Measurements from ENCODE around the gene TMEM178B.
"Not testable (repeated sequence)": the region's sequence is repeated elsewhere in the genome, so short reads cannot be mapped to it uniquely, and the experiment has no call there.

Gene TMEM178B

DNA sequence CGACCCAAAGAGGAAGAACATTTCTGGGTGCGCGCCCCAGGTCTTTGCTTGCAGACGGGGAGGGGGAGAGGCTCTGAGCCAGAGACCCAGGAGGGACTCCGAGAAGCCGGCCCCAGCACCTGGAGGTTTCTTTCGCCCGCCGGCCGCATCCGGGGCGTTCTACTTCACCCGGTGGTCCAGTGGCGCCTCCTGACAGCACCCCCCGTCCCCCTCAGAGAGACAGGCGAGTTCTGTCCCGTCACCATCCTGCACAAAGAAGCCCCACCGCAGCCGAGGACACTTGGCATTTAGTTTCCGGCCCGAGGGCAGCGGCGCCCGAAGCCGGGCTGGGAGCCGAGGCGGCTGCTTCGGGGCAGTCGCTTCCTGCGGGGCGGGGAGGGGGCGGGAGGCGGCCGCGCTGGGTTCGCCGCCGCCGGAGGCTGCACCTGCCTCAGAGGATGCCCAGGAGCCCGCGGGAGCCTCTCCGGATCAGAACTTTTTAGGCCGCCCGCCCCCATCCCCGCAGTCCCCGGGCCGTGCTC, at the start of gene TMEM178B:
TSS of gene TMEM178B (plus strand) at position 424 of the 521 bp plus-strand sequence.
- DNase-seq = peak; percentile 36

DNA sequence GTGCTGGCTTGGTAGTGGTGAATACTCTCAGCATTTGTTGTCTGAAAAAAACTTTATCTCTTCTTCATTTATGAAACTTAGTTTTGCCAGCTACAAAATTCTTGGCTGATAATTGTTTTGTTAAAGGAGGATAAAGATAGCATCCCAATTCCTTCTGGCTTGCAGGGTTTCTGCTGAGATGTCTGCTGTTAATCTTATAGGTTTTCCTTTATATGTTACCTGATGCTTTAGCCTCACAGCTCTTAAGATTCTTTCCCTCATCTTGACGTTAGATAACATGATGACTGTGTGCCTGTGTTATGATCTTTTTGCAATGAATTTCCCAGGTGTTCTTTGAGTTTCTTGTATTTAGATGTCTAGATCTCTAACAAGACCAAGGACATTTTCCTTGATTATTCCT, 49.2 kb upstream of the TMEM178B start:
- DNase-seq = no peak

DNA sequence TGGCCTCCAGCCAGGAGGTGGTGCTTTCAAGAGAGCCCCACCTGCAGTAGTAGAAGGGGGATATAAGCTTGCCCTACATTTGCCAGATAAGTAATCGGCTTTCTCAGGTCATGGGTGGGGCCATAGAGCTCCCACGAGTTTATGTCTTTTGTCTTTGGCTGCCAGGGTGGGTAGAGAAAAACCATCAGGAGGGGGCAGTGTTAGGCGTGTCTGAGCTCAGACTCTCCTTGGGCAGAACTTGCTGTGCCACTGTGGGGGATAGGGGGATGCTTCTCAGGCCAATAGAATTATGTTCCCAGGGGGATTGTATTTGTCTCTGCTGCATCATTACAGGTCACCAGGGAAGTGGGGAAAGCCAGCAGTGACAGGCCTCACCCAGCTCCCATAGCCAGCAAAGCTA, 46.8 kb upstream of the TMEM178B start:
- no peak for DNase-seq

DNA sequence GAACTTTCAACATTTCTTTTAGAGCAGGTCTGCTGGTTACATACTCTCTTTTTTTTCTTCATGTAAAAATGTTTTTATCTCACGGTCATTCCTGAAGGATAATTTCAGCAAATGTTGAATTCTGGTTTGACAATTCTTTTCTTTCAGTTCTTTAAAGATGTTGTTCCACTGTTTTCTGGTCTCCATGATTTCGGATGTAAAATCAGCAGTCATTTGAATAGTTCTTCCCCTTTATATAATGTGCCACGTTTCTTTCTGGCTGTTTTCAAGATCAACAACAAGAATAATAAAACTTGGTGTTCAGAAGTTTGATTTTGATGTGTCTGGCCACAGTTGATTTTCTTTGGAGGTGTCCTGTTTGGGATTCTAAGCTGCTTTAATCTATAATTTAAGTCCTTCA, 45.1 kb upstream of the TMEM178B start:
- no peak for DNase-seq

DNA sequence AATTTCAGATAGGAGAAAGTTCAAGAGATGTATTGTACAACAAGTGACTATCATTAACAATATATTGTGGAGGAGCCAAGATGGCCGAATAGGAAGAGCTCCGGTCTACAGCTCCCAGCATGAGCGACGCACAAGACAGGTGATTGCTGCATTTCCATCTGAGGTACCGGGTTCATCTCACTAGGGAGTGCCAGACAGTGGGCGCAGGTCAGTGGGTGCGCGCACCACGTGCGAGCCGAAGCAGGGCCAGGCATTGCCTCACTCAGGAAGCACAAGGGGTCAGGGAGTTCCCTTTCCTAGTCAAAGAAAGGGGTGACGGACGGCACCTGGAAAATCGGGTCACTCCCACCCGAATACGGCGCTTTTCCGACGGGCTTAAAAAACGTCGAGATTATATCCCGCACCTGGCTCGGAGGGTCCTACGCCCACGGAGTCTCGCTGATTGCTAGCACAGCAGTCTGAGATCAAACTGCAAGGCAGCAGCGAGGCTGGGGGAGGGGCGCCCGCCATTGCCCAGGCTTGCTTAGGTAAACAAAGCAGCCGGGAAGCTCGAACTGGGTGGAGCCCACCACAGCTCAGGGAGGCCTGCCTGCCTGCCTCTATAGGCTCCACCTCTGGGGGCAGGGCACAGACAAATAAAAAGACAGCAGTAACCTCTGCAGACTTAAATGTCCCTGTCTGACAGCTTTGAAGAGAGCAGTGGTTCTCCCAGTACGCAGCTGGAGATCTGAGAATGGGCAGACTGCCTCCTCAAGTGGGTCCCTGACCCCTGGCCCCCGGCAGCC, 41.1 kb upstream of the TMEM178B start:
- not testable (repeated sequence) for DNase-seq

DNA sequence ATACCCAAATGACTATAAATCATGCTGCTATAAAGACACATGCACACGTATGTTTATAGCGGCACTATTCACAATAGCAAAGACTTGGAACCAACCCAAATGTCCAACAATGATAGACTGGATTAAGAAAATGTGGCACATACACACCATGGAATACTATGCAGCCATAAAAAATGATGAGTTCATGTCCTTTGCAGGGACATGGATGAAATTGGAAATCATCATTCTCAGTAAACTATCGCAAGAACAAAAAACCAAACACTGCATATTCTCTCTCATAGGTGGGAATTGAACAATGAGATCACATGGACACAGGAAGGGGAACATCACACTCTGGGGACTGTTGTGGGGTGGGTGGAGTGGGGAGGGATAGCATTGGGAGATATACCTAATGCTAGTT, 35.8 kb upstream of the TMEM178B start:
- DNase-seq = not testable (repeated sequence)

DNA sequence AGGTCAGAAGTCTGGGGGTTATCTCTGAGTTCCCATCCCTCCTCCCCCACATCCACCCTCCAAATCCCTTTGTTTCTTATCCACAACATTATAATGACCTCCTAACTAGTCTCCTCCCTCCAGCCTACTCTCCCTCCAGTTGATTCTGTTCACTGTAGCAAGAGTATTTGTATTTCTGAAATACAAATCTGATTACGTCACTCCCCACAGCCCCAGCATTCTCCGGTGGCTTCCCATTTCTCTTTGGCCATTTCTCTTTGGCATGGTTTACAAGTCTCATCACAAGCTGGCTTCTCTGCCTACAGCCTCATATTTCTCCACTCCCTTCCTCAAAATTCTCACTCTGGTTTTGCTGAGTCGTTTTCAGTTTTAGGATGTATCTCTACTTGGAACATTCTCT, 34.5 kb upstream of the TMEM178B start:
- DNase-seq = no peak

DNA sequence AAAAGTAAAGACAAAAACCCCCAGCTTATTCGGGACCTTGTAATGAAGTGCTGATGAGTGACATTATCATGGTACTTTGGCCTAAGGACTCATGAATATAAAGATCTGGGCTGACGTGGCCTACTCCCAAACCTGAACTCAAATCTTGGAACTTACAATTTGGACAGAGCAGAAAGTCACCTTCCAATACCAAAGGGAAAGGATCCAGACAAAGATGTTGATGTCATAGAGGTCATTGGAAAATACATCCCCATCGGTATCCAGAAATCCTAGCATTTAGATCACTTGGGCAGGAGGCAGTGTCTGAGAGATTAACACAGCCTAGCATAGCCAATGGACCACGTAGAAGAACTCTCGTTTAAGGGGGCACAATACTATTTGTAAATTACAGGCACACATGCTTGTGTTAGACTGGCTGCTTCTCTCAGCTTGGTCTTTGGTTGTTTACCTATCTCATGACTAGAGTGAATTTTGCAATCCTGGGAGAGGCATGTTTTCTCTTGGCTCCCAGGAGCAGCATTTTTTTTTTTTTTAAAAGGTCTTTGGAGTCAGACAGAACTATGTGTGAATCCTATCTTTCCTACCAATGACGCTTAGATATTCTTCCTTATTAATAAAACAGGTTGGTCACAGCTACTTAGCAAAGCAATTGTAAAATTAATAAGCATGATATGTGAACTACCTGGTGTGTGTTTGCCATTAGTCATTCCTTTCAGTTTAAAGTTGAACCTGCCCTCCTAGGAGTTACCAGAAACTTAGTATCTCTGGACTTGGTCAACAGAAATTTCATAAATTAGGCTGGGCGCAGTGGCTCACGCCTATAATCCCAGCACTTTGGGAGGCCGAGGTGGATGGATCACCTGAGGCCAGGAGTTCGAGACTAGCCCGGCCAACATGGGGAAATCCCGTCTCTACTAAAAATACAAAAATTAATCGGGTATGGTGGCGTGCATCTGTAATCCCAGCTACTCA, 31.4 kb upstream of the TMEM178B start:
- no peak for DNase-seq

DNA sequence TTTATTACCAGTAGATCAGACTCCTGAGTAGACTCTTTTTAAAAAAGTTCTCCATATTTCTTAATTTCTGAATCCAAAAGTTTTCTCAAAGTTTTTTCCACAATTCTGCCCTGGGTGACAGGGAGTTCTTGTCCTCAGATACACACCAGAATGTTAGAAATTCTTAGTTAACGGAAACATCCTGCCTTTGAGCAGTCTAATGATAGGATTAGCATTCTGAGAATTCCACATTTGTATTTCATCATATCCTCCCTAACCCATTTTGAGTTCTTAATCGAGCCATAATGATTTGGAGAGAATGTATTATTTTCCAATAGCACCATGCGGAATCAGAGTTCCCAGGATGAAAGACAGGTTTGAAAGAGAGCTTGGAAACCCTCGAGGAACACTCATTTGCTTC, 30.2 kb upstream of the TMEM178B start:
- DNase-seq = no peak

DNA sequence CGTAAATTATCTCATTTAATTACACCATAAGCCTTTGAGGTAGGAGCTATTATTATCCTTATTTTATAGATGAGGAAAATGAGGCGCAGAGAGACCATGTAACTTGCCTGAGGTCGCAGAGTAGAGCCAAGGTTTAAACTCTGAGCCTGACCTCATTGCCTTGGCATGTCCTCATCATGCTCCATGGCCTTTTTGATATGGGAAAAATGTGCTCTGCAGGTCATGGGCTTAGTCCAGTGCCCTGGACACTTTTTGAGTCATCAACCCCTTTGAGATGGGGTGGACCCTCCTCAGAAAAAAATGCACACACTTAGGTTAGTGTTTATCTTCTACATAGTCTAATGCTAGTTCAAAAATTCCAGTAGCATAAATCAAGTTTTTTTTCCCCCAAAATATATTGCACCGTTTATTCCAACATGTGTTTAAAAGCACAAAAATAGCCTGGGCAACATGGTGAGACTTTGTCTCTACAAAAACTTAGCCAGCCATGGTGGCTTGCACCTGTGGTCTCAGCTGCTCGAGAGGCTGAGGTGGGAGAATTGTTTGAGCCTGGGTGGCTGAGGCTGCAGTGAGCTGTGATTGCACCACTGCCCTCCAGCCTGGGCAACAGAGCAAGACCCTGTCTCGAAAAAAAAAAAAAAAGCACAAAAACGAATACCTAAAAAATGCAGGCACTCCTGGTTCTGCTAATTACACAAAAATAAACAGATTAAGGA, 28.6 kb upstream of the TMEM178B start:
- no peak for DNase-seq

DNA sequence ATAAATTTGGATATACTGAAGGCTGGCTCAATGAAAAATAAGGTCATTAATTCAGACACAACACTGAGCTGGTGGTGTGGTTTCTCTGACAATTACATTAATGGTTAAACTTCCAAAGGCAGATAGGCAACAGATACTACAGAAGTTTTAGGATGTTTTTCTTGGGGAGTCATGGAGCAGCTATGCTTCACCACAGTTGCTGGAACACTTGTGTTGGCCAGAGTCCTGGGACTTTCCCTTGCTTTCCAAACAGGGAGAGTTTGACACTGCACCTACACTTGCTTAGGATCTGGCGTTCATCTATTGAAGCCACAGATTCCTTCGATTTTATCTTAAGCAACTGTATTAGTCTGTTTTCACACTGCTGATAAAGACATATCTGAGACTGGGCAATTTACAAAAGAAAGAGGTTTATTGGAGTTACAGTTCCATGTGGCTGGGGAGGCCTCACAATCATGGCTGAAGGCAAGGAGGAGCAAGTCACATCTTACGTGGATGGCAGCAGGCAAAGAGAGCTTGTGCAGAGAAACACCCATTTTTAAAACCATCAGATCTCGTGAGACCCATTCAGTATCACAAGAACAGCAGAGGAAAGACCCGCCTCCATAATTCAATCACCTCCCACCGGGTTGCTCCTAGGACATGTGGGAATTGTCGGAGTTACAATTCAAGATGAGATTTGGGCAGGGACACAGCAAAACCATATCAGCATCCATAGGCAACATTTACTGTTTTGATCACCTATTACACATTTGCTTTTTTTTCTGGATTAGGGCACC, 27.8 kb upstream of the TMEM178B start:
- DNase-seq = no peak

DNA sequence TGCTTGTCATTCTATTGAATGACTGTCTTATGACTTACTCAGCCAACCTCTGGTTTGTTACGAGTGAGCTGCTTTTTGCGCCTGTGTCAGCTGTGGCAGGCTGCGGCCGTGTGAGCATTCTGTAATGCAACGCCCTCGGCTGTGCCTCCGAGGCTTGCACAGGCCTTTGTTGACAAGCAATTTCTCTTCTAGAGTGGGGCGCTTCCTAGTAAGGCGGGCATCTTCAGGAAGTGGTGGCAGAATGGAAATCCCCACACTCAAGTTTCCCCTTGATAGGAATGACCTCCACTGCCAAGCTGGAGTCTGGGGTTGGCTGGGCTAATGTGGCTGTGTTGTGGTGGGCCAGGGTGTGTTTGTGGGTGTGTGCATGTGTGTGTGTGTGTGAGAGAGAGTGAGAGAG, 20.2 kb upstream of the TMEM178B start:
- peak; percentile 42 for DNase-seq

DNA sequence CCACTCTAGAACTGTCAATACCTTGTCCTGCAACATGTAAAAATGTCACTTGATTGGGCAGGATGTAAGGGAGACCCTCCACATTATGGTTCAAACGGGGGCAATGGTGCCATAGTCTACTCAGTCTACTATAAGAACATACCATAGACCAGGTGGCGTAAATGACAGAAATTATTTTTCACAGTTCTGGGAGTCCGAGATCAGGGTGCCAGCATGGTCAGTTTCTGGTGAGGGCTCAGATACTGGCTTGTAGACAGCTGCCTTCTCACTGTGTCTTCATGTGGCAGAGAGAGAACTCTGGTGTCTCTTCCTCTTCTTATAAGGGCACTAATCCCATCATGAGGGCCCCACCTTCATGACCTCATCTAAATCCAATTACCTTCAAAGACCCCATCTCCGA, 18.7 kb upstream of the TMEM178B start:
- DNase-seq = no peak

DNA sequence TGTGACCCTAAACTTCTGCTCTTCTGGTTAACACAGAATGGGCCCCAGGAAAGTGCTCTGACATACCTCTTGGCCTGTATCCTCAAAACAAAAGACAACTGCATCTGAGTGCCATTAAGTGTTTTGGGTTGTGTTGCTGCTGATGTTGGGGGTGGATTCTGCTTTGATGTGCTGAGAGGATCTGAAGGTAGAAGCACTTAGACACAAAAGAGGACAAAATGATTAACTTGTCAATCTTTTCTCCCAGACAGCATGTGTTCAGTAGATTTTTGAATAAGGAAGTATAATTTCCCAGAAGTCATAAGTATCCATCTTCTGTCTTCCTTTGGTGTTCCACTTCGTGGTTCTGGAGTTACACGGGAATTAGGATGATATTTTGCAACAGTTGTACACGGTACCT, 16.1 kb upstream of the TMEM178B start:
- no peak for DNase-seq

DNA sequence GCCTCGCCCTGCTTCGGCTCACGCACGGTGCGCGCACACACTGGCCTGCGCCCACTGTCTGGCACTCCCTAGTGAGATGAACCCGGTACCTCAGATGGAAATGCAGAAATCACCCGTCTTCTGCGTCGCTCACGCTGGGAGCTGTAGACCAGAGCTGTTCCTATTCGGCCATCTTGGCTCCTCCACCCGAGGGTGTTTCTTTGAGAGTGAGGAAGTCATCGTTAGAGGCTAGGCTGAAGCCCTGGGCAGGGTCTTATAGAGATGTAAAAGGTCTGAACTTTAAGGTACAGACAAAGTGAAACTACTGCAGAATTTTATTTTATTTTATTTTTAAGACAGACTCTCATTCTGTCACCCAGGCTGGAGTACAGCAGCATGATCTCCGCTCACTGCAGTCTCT, 6.0 kb upstream of the TMEM178B start:
- not testable (repeated sequence) for DNase-seq

DNA sequence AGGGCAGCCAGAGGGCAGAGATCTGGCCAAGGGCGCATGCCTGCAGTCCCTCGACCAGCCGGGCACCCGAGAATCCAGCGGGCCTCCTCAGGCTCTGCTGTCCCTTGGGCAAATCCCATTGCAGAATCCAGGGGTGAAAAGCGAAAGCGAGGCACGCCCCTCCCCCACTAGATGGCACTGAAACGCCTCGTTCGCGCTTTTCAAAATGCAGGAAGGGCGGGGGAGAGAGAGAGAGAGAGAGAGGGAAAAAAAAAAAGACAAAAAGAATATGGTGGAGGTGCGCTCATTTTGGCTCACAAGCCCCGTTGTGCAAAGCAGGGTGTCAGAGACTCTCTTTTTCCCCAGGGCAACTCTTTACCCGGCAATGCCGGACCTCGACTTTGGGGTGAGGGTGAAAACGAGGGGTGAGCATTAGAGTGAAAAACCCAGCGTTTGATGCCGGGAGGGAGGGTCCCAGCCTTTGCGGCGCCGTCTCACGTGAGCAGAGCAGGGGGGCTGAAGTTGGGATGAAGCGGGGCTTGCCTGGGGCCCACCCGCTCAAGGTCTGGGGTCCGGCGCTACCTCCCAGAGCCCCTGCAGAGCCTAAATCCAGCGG, 2.5 kb upstream of the TMEM178B start:
- DNase-seq = peak; percentile 31

DNA sequence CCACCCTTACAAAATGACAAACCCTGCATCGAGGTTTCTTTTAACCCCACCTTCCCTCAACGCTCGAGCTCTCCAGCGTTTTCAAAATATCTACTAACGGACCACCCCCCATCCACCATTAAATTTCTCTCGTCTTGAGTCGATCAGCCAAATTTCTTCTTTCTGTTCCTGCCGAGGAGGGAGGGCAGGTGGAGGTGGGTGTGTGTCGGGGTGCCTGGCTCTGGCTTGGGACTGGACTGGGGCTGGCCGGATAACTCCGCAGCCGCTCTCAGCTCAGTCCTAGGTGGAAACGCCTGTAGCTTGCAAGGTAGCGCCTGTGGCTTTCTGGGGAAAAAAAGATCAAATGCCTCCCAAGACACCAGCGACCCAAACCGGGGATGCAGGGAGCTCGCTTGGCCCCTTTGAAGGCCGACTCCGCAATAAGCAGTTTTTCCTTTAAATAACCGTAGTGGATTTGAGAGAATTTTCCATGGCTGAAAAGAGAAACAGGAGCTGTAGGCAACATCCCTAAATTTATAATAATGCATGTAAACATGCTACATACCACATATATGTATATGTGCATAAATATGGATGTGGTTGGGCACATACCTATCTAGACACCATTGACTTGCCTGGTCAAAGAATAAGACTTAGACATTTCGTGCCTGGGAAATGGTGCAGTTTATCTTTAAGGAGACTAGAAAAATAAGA, 1.9 kb upstream of the TMEM178B start:
- no peak for DNase-seq

DNA sequence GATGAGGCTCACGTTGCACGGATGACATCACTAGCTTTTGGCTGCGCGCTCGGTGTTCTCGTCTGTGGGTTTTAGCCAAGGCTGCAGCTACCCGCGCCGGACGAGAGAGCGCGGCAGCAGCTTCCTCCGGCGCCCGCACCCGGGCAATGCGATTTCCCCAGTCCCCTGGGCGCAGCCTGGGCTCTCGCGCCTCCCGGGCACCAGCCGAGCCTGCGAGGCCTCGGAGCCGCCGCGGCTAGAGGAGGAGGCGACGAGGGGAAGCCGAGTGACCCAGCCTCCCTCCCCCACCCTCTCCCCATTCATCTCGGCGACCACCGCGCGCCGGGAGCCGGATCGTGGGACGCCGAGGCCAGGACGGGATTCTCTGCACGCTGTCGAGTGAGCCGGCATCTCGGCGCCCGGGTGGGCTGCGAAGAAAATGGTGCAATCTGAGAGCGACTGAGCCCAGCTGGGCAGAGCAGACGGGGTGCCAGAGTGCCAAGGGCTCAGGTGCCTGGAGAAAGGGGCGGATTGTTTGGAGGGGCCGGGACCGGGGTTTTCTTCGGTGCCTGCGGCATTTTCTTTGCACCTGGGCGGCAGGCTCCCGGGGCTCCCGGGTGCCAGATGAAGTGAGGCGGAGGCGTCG, 1.2 kb upstream of the TMEM178B start:
- DNase-seq = peak; percentile 31

DNA sequence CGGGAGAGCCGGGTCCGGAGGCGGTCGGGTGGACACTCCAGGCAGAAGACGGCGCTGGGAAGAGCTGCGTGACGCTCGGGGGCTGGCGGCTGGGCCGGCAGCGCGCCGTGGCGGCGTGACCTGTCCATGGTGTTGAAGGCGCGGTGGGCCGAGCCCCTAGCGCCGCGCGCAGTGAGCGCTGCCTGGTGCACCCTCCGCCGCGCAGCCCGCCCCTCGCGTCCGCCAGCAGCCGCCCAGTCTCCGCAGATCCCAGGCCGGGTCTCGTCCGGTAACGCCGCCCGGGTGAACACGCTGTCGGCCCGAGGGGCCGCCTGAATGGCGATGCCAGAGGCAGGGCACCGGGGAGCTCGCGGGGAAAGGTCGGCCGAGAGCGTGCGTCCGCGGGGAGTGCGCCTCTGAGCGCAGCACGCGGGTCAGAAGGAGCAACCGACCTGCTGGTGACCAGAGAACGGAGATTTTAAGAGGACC, 657 bp upstream of the TMEM178B start:
- DNase-seq = peak; percentile 31

DNA sequence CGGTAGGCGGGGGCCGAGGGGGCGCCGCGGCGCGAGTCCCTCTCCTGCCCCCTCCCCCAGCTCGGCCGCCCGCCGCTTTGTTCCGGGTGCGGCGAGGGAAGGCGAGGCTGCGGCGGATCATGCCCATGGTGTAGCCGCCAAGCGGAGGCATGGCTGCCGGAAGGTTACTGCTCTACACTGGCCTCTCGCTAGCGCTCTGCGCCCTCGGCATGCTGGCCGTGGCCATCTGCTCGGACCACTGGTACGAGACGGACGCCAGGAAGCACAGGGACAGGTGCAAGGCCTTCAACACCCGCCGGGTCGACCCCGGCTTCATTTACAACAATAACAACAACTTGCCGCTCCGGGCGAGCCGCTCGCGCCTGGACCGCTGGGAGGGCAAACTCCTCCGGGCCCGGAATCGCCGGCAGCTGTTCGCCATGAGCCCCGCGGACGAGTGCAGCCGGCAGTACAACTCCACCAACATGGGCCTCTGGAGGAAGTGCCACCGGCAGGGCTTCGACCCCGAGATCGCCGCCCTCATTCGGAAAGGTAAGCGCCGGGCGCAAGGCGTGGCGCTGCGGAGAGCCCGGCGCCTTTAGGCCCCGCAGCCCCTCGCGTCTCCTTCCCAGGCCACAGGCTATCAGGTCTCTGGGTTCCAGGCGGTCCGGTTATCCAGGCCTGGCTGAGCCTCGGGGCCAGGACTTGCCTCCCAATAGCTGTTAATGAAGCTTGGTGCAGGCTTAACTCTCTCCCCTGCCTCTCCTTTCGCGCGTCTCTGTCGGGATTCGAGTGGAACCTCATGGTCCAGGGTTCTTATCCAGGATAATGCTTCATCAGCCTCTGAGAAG, 513 bp downstream of the TMEM178B start:
- no peak for DNase-seq
